WTC11 (cell line): ENCODE measurements around the gene AKAP6. TPM values are rescaled to one million over a fixed set of nuclear protein-coding genes. Genes with fewer than 3 reads are reported as not detected.

Source experiments
- ATAC-seq: fragments of 200-7000 bp; cut with Tn5 transposase; 2 replicates; pipeline ENCODE4 v1.10.0; 2021; ENCODE audit warnings: mild to moderate bottlenecking, moderate library complexity
- CTCF ChIA-PET: fragments of 300-600 bp; sonication (Branson Sonifier 250); formaldehyde crosslinking; loops from one replicate; lab custom pipeline; 2021; ENCODE audit warnings: antibody characterized with exemption; lab: Charles Lee
- POLR2A ChIA-PET: fragments of 350-600 bp; sonication (Branson Sonifier 250); formaldehyde crosslinking; loops from one replicate; lab custom pipeline; 2021; ENCODE audit warnings: antibody characterized with exemption; lab: Charles Lee
- DNase-seq: peaks from one replicate; pipeline ENCODE4 v3.0.0; 2021; ENCODE audit warnings: low spot score
- H3K27ac Mint-ChIP-seq: 2 replicates; pipeline ENCODE4 v1.8.0; 2021; ENCODE audit warnings: mixed read lengths
- H3K27me3 Mint-ChIP-seq: 2 replicates; pipeline ENCODE4 v1.8.0; 2021; ENCODE audit warnings: low read depth, mild to moderate bottlenecking, moderate library complexity, mixed read lengths
- H3K36me3 Mint-ChIP-seq: 2 replicates; pipeline ENCODE4 v1.8.0; 2021; ENCODE audit warnings: mixed read lengths
- H3K4me1 Mint-ChIP-seq: 2 replicates; pipeline ENCODE4 v1.8.0; 2022; ENCODE audit warnings: mixed read lengths
- H3K4me3 Mint-ChIP-seq: 2 replicates; pipeline ENCODE4 v1.8.0; 2021; ENCODE audit warnings: mild to moderate bottlenecking, moderate library complexity, mixed read lengths
- H3K9me3 Mint-ChIP-seq: 2 replicates; pipeline ENCODE4 v1.8.0; 2021; ENCODE audit warnings: mixed read lengths
- CREM ChIP-seq: sonication (generic); formaldehyde crosslinking; IDR thresholded peaks from 2 replicates; pipeline ENCODE4 v1.8.1; 2022; ENCODE audit warnings: mild to moderate bottlenecking, missing genetic modification reagents, moderate library complexity
- E2F5 ChIP-seq: sonication (generic); formaldehyde crosslinking; IDR thresholded peaks from 2 replicates; pipeline ENCODE4 v1.8.1; 2022; ENCODE audit warnings: mild to moderate bottlenecking, moderate library complexity, missing genetic modification reagents
- EMX1 ChIP-seq: fragments of 250-450 bp; sonication (Bioruptor Pico); IDR thresholded peaks from 2 replicates; pipeline ENCODE4 v1.8.0; 2021; ENCODE audit warnings: mild to moderate bottlenecking
- ETV6 ChIP-seq: sonication (generic); formaldehyde crosslinking; IDR thresholded peaks from 2 replicates; pipeline ENCODE4 v1.8.1; 2022; ENCODE audit warnings: mild to moderate bottlenecking, missing genetic modification reagents
- FOXJ3 ChIP-seq: sonication (generic); formaldehyde crosslinking; IDR thresholded peaks from 2 replicates; pipeline ENCODE4 v1.9.0; 2021; ENCODE audit warnings: missing genetic modification reagents, mild to moderate bottlenecking, borderline replicate concordance
- FOXK1 ChIP-seq: sonication (generic); formaldehyde crosslinking; IDR thresholded peaks from 2 replicates; pipeline ENCODE4 v1.8.0; 2022; ENCODE audit warnings: mild to moderate bottlenecking, moderate library complexity, missing genetic modification reagents
- FOXP1 ChIP-seq: sonication (generic); formaldehyde crosslinking; IDR thresholded peaks from 2 replicates; pipeline ENCODE4 v1.8.0; 2022; ENCODE audit warnings: missing genetic modification reagents, mild to moderate bottlenecking, moderate library complexity, borderline replicate concordance
- GABPB1 ChIP-seq: sonication (generic); formaldehyde crosslinking; IDR thresholded peaks from 2 replicates; pipeline ENCODE4 v1.8.1; 2023; ENCODE audit warnings: mild to moderate bottlenecking, missing genetic modification reagents
- GRHL2 ChIP-seq: fragments of 250-450 bp; sonication (Bioruptor Pico); IDR thresholded peaks from 2 replicates; pipeline ENCODE4 v1.8.0; 2022; ENCODE audit warnings: mild to moderate bottlenecking, moderate library complexity; ENCODE audit not compliant: insufficient replicate concordance, severe bottlenecking
- HMGA2 ChIP-seq: fragments of 250-450 bp; sonication (Bioruptor Pico); IDR thresholded peaks from 2 replicates; pipeline ENCODE4 v1.4.0; 2021; ENCODE audit warnings: mild to moderate bottlenecking, moderate library complexity
- IRF1 ChIP-seq: sonication (generic); formaldehyde crosslinking; IDR thresholded peaks from 2 replicates; pipeline ENCODE4 v1.8.0; 2023; ENCODE audit warnings: missing genetic modification reagents
- MYBL2 ChIP-seq: sonication (generic); formaldehyde crosslinking; IDR thresholded peaks from 2 replicates; pipeline ENCODE4 v1.8.1; 2023; ENCODE audit warnings: mild to moderate bottlenecking, moderate library complexity, missing genetic modification reagents
- NFATC4 ChIP-seq: fragments of 250-450 bp; sonication (Bioruptor Pico); IDR thresholded peaks from 2 replicates; pipeline ENCODE4 v1.9.0; 2021; ENCODE audit warnings: mild to moderate bottlenecking
- NR1H2 ChIP-seq: sonication (generic); formaldehyde crosslinking; IDR thresholded peaks from 2 replicates; pipeline ENCODE4 v1.9.0; 2021; ENCODE audit warnings: mild to moderate bottlenecking, moderate library complexity, missing genetic modification reagents
- PRRX2 ChIP-seq: fragments of 250-450 bp; sonication (Bioruptor Pico); IDR thresholded peaks from 2 replicates; pipeline ENCODE4 v1.8.0; 2021; ENCODE audit warnings: mild to moderate bottlenecking
- SMAD4 ChIP-seq: sonication (generic); formaldehyde crosslinking; IDR thresholded peaks from 2 replicates; pipeline ENCODE4 v1.8.0; 2022; ENCODE audit warnings: mild to moderate bottlenecking, missing genetic modification reagents
- SOX15 ChIP-seq: fragments of 250-450 bp; sonication (Bioruptor Pico); IDR thresholded peaks from 2 replicates; pipeline ENCODE4 v1.9.0; 2021; ENCODE audit warnings: mild to moderate bottlenecking
- STAT6 ChIP-seq: sonication (generic); formaldehyde crosslinking; conservative IDR thresholded peaks from 2 replicates; pipeline ENCODE4 v1.8.1; 2023; ENCODE audit warnings: mild to moderate bottlenecking, low read depth, missing genetic modification reagents, moderate library complexity
- TEAD1 ChIP-seq: sonication (generic); formaldehyde crosslinking; IDR thresholded peaks from 2 replicates; pipeline ENCODE4 v1.8.0; 2022; ENCODE audit warnings: mild to moderate bottlenecking, missing genetic modification reagents
- TEAD4 ChIP-seq: sonication (generic); formaldehyde crosslinking; IDR thresholded peaks from 2 replicates; pipeline ENCODE4 v1.8.0; 2022; ENCODE audit warnings: mild to moderate bottlenecking, missing genetic modification reagents
- ZNF219 ChIP-seq: sonication (generic); formaldehyde crosslinking; IDR thresholded peaks from 2 replicates; pipeline ENCODE4 v1.8.0; 2023; ENCODE audit warnings: missing genetic modification reagents, mild to moderate bottlenecking, borderline replicate concordance
- total RNA-seq: library from RNA; stranded (reverse); gene quantifications from 3 replicates; pipeline ENCODE4 v1.2.3, GENCODE V29; 2021
- TF ChIP-seq, protein P1 (sequence below): sonication (generic); formaldehyde crosslinking; IDR thresholded peaks from 2 replicates; pipeline ENCODE4 v1.8.1; 2022; ENCODE audit warnings: low read depth, mild to moderate bottlenecking, moderate library complexity, missing genetic modification reagents, borderline replicate concordance
- TF ChIP-seq, protein P2 (sequence below): sonication (generic); formaldehyde crosslinking; IDR thresholded peaks from 2 replicates; pipeline ENCODE4 v1.8.1; 2022; ENCODE audit warnings: low read depth, missing genetic modification reagents, borderline replicate concordance
- TF ChIP-seq, protein P3 (sequence below): sonication (generic); formaldehyde crosslinking; IDR thresholded peaks from 2 replicates; pipeline ENCODE4 v1.8.0; 2023; ENCODE audit warnings: mild to moderate bottlenecking, missing genetic modification reagents

AKAP6 gene
- total RNA-seq, 1 experiment from 2014 or later: 0.63 TPM

- no peak for TF ChIP-seq E2F5 (CRISPR knock-in tag)
- no peak for TF ChIP-seq FOXJ3
- TF ChIP-seq TEAD4: no peak
- TF ChIP-seq, protein P1, sequence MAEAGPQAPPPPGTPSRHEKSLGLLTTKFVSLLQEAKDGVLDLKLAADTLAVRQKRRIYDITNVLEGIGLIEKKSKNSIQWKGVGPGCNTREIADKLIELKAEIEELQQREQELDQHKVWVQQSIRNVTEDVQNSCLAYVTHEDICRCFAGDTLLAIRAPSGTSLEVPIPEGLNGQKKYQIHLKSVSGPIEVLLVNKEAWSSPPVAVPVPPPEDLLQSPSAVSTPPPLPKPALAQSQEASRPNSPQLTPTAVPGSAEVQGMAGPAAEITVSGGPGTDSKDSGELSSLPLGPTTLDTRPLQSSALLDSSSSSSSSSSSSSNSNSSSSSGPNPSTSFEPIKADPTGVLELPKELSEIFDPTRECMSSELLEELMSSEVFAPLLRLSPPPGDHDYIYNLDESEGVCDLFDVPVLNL: no peak
- TF ChIP-seq NFATC4 (CRISPR knock-in tag): no peak
- no peak for TF ChIP-seq STAT6
- no peak for TF ChIP-seq MYBL2
- TF ChIP-seq FOXP1 (CRISPR knock-in tag): no peak
- TF ChIP-seq PRRX2 (CRISPR knock-in tag): no peak
- TF ChIP-seq, protein P2, sequence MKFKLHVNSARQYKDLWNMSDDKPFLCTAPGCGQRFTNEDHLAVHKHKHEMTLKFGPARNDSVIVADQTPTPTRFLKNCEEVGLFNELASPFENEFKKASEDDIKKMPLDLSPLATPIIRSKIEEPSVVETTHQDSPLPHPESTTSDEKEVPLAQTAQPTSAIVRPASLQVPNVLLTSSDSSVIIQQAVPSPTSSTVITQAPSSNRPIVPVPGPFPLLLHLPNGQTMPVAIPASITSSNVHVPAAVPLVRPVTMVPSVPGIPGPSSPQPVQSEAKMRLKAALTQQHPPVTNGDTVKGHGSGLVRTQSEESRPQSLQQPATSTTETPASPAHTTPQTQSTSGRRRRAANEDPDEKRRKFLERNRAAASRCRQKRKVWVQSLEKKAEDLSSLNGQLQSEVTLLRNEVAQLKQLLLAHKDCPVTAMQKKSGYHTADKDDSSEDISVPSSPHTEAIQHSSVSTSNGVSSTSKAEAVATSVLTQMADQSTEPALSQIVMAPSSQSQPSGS: no peak
- TF ChIP-seq ETV6: no peak
- TF ChIP-seq, all 79 proteins: peak for 0
Measured at GRCh38 chr14:32629236-32629635, 300.1 kb downstream of the AKAP6 start (continued).

DNA sequence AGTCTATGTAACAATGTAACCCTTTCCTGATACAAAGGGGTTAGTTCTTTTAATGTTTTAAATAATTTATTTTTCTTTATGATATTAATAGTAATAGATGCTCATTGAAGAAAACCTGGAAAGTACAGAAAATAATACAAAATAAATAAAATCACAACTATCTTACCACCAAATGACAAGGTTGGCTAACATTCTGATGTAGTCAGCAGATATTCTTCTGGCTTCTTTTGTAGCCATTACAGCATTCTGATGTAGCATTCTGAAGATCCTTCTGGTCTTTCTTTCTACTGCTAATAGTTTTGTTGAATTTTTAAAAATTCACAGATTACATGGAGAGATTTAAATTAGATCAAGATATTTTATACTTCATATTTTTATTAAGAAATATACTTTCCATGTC is 301.6 kb downstream of the AKAP6 start:
- H3K9me3 Mint-ChIP-seq: peaks cover 4% of the 10 kb centered on the region; the same call in 1 of the 2 replicates
- POLR2A ChIA-PET: no interaction called here
- no peak for TF ChIP-seq ZNF219 (CRISPR knock-in tag)
- TF ChIP-seq IRF1 (CRISPR knock-in tag): no peak
- TF ChIP-seq CREM (CRISPR knock-in tag): no peak
- TF ChIP-seq NR1H2: no peak
- TF ChIP-seq HMGA2 (CRISPR knock-in tag): no peak
- no peak for TF ChIP-seq SMAD4 (CRISPR knock-in tag)
- no peak for TF ChIP-seq SOX15 (CRISPR knock-in tag)
- TF ChIP-seq FOXK1 (CRISPR knock-in tag): no peak
- TF ChIP-seq, protein P3, sequence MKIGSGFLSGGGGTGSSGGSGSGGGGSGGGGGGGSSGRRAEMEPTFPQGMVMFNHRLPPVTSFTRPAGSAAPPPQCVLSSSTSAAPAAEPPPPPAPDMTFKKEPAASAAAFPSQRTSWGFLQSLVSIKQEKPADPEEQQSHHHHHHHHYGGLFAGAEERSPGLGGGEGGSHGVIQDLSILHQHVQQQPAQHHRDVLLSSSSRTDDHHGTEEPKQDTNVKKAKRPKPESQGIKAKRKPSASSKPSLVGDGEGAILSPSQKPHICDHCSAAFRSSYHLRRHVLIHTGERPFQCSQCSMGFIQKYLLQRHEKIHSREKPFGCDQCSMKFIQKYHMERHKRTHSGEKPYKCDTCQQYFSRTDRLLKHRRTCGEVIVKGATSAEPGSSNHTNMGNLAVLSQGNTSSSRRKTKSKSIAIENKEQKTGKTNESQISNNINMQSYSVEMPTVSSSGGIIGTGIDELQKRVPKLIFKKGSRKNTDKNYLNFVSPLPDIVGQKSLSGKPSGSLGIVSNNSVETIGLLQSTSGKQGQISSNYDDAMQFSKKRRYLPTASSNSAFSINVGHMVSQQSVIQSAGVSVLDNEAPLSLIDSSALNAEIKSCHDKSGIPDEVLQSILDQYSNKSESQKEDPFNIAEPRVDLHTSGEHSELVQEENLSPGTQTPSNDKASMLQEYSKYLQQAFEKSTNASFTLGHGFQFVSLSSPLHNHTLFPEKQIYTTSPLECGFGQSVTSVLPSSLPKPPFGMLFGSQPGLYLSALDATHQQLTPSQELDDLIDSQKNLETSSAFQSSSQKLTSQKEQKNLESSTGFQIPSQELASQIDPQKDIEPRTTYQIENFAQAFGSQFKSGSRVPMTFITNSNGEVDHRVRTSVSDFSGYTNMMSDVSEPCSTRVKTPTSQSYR (CRISPR knock-in tag): no peak
- no peak for TF ChIP-seq EMX1 (CRISPR knock-in tag)
- no peak for TF ChIP-seq GABPB1 (CRISPR knock-in tag)
- TF ChIP-seq GRHL2 (CRISPR knock-in tag): no peak
- TF ChIP-seq TEAD1 (CRISPR knock-in tag): no peak
- TF ChIP-seq, all 79 proteins: peak for 0
- Mint-ChIP-seq H3K36me3 (no peaks in the 10 kb centered on the region), H3K4me3 (no peak overlapping the region), H3K27me3 (no peaks in the 10 kb centered on the region), H3K27ac (no peak overlapping the region), H3K4me1 (peaks cover 18% of the 10 kb centered on the region)
- CTCF ChIA-PET: no interaction called here
- ATAC-seq (no peak), DNase-seq (no peak)
